T-helper 9 cell (primary cell): ENCODE measurements around the gene CALY.

ENCODE experiments used
- DNase-seq: peaks from one replicate; pipeline ENCODE4 v3.0.0-alpha.2; 2020

The CALY gene

DNA sequence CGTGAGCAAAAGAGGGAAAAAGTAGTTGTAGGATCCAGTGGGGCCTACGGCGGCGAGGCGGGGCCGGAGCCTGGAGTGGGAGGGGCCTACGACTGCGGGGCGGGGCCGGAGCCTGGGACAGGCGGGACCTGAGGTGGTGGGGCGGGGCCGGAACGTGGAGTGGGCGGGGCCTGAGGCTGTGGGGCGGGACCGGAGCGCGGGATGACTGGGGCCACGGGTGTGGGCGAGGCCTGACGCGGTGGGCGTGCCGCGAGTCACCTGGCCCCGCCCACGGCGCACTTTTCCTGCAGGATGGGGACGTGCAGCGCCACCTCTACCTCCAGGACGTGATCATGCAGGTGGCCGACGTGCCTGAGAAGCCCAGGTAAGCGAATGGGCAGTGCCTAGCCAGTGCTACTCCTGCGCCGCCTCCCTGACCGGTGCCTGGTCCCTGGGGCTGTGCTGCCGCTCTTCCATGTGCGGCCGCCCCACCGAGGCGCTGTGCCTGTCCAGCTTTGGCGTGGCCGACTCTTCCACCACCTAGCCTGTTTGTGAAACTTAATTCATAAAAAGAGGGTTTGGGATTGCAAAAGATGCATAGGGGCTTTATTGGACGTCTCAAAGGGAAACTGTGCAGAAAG is 27.5 kb downstream of the CALY start:
- DNase-seq = peak; percentile 98

DNA sequence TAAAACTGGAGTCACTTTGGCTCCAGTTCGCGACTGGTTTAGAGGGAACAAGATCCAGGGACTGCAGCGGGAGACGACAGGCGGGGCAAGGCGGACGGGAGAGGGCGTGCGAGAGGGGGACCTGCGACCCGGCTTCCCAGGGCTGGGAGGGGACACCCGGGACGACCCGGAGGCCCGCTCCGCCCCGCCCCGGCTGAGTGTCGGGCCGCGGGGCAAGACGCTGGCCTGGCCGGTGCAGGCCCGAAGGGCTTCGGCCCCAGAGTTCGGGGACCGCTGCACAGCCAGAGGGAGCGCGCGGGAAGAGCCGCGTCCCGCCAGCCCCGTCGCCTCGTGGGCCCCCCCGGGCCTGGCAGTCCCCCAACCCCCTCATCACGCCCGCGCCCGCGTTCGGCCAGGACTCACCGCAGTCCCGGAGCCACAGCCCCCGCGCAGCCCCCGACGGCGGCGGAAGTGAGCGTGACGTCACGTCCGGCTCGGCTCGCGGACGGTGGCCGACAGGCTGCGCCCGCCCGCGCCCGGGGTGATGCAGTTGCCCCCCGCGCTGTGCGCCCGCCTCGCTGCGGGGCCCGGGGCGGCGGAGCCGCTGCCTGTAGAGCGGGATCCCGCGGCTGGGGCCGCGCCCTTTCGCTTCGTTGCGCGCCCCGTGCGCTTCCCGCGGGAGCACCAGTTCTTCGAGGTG is 28.1 kb downstream of the CALY start, which contains the start of the genes TUBGCP2 and ZNF511:
Gene TUBGCP2 (minus strand): TSS at position 452 of the 679 bp plus-strand sequence. CDS start 5,931 bp downstream, outside the sequence.
Gene ZNF511 (plus strand): TSS at position 494 of the 679 bp plus-strand sequence. CDS start 30 bp downstream, at position 524.
- DNase-seq = peak; percentile 84

DNA sequence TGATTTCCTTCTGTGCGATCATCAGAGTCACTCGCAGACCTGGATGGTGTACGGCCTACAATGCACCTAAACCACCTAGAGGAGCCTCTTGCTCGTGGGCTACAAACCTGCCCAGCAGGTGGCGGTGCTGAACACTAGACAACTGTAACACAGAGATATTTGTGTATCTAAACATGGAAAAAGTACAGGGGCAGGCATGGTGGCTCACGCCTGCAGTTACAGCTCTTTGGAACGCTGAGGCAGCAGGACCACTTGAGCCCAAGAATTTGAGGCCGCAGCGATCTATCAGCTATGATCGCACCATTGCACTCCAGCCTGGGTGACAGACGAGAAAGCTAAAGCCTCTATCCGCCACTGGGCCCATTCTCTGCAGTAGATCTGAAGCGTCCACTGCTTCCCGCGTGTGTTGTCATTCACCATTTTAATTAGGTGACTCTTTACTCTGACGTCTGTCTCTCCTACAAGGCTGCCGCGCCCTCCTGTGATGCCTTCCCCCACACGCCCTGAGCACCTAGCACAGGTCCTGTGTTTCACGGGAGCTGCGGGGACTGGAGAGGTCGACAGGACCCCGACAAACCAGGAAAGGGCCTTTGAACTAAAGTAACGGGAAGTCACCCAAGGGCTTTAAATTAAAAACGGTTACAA is 28.8 kb downstream of the CALY start:
- peak; percentile 85 for DNase-seq

DNA sequence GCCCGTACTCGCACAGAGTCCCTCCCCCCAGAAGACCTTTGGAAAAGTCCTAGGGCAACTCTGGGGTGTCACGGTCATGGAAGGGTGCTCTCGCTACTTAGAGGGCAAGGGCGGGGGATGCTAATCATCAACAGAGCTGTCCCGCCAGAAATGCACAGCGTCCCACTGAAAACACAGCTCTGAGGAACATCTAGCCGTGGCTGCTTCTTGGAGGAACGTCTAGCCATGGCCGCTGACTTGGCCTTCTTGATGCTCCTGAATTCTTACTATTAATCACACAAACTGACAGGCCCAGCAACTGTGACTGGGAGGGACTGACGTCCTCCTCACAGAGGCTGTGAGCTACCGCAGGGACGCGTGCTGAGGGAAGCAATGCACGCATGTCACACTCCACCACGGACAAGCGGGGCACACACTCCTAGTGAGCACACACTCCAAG is 29.7 kb downstream of the CALY start:
- no peak for DNase-seq

DNA sequence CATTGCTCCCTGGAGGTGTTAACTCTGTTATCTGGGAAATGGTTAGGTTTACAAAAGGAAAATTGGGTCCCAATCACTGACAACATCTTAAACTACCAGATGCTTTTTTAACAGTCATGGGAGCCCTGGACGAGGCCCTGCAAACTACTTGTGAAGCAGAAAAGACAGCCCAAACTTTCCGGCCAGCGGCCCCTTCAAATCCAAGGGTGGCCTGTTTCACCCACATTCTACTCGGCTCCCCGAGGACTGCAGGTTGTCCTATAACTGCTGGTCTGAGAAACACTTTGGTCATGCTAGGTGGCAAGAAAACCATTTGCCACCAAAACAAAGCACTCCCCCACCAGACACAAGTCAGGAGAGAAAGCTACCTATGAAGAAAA is 30.6 kb downstream of the CALY start:
- no peak for DNase-seq

DNA sequence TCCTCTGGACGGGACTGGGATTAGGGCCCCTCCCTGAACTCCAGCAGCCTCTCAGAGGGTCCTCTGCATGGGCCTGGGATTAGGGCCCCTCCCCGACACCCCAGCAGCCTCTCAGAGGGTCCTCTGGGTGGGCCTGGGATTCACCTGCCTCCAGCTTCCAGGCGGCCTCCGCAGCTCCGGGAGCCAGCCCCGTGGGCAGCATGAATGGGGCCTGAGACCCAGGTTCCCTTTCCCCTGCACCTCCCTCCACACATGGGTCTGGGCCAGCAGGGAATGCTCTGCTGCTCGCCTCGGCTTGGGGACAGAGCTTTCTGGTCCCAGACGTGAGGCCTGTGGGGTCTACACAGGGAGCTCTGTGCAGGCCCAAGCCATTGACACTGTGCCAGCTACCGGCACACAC is 33.5 kb downstream of the CALY start:
- no peak for DNase-seq

DNA sequence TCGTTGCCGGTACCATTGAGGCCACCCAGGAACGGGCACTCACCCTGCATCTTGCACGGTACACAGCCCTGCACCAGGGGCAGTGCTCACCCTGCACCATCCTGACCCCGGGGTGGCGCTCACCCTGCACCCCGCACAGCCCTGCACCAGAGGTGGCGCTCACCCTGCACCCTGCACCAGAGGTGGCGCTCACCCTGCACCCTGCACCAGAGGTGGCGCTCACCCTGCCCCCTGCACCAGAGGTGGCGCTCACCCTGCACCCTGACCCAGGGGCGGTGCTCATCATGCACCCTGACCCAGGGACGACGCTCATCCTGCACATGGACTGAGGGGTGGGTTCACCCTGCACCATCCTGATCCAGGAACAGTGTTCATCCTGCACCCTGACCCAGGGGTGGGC is 34.5 kb downstream of the CALY start:
- no peak for DNase-seq

DNA sequence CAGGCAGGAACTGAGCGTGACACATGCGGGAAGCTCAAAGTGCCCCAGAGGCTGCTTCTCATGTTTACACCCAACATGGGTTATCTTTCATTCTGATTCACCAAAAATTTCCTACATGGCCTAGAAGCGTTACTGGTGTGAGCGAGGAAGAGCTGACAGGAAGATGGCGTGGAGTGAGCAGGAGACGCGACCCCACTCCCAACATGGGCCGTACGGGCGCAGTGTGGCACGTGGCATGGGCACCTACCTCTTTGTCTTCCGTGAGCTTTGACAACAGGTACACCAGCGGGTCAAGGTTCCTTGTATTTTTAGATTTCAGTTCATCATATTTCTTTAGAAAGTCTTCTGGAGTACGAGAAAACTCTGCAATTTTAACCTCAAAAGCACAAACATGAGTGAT is 37.0 kb downstream of the CALY start:
- DNase-seq = no peak

DNA sequence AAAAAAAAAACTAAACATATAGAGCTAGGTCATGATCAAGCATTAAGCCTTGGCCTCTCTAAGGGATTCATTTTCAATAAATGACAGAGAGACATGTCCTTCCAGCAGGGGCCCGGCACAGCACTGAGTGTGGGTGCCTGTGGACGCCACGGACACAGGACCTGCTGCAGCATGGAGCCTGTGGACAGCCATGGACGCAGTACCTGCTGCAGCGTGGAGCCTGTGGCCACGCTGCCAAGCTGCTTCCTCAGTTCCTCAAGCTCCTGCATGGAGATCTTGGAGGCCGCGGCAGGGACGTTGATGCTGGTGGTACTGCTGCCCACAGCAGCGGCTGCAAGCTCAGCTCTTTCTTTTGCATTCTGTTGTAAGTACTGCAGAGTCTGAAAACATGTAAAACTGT is 37.5 kb downstream of the CALY start:
- DNase-seq = no peak

DNA sequence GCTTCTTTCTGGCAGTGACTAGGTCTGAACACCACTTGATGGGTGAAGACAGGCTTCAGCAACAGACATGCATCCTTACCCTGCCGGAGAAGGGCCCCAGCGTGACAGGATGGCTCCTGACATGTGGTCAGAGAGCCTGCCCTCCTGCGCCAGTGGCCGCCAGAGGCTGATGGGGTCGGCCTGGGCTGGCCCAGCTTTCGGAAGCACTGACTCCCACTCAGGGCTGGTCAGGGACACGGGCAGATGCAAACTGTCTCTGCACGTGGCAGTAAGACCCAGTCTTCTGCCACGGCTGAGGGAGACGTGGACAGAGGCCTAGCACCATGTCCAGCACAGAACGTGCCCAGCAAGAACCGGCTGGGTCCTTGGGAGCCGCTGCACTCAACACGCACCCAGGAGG is 38.2 kb downstream of the CALY start:
- no peak for DNase-seq

DNA sequence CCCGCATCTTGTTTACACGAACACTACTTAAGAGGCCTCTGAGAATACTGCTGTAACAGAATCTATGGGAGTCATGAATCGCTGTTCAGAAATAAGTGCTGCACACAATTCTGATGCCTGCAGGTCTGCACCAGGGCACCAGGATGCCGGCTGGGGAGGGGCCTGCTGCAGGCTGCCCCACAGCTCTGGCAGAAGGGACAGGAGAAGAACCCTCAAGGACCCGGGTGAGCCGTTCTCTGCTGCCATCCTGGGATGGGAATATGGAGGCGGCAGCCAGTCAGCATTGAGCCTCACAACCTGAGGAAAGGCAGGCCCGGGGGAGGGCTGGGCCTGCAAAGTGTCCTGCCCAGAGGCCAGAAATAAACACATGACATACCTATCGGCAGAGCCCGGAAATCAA is 39.2 kb downstream of the CALY start:
- no peak for DNase-seq

DNA sequence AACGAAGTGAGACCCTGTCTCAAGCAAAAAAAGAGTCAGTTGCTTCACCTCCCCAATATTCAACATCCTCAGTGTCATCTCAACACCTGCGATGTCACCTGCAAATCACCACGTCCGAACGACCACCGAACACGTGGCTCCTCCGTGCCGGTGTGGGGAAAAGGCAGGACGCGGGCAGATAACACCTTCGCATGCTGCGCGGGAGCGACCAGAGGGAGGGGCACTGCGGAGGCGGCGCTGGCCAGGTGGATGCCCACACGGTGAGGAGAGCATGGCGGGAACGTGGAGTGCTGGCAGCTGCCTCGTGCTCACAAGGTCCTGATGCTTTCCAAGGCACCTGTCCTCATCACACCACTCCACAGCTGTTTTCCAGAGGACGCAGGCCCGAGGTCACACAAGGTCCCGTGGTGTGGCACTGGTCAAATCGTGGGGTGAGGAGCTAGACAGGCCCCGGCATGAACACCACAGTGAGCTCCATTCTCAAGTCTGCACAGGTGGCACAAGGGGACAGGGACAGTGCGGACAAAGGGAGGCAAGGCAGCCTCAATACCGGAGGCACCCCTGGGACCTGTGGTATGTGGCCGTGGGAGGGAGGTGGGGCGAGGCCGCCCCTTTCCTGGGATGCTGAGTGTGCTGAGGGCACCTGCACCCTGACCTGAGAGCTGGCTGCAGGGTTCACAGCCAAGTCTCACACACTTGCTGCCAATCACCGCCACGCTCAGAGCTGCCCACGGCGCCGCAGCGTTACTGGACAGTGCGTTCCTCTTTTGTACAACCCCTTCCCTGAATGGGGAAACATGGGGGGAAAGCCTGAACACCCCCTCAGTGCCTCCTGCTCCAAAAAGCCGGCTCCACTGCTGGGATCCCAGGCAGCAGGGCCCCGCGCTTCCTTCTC is 41.0 kb downstream of the CALY start:
- no peak for DNase-seq

DNA sequence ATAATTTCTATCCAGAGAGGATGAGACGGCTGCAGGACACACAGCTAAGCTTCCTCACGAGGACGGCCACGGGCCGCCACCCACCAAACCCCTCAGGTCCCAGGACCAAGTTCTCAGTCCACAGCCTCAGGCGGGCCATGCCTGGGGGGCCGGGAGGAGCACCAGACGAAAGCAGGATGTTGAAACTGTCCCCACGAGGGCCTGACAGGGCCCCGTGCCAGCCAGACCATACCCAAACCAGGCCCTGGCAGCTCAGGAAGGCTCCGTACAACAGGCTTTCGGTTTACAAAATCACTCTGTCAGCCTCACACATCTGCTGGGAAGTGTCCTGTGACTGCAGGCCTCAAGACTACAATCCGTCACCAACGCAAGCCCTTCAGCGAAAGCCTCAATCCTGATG is 42.5 kb downstream of the CALY start:
- DNase-seq = no peak

DNA sequence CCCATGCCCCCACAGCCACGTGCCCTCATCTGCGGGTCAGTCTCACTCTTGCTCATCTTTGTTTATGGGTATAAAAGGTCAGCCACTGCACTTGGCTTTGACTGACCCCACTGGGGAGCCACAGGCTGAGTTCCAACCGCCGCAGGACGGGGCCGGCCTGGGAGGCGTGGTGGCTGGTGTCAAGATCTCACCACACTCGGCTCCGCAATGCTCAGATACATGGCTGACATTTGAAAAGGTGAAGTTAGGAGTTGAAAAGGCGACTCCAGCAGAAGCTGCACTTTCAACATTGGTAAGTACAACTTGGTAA is 42.9 kb downstream of the CALY start:
- no peak for DNase-seq

DNA sequence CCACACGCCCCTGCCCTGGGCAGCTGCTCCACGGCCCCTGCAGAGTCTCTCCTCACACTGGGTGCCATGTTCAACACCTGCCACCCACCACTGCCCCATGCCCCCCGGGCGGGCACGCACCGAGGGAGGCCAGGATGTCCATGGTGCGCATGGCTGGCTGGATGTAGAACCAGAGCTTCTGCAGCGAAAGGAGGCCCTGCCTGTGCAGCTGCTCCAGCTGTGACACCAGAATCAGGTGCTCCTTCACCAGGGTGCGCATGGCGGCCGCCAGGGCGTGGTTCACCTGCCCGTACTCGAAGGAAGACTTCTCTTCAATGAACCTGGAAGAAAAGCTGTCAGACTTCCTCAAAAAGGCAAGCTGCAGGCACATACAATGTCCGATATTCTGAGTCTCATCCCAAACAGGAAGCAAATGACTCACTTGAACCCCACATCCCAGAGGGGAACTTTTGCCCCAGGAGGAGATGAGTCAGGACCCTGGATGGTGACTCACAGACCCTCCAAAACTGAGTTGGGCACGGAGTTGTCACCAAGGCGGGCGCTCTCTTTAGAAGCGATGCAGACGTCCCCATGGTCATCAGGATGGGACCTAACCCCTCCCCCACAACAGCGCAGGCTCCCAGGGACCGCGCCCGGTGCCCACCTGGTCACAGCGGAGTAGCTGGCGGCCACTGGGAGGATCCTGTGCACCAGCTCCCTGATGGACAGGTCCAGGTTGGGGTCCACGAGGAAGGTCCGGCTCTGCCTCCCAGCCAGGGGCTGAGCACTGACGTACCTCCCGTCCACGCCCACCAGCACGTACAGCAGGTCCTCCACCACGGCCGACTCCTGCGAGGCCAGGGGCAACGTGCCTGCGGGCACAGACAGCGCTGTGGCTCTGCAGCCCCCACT is 43.5 kb downstream of the CALY start:
- no peak for DNase-seq

DNA sequence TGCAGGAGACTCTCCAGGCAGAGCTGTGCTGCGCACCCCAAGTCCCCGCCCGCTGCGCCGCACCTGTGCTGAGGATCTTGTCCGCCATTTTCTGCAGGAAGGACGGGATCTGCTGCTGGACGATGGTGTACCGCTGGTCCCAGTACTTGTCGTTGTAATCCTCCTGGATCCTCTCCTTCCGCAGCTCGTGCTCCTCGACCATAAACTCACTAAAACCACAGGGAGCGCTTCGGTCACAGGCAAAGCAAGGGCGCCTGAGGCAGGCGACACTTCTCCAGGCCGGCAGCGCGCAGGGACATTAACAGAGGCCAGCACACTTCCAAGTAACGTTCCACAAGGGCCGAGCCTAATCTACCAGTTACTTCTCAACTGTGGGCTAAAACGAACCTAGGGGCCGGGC is 46.9 kb downstream of the CALY start:
- DNase-seq = no peak

DNA sequence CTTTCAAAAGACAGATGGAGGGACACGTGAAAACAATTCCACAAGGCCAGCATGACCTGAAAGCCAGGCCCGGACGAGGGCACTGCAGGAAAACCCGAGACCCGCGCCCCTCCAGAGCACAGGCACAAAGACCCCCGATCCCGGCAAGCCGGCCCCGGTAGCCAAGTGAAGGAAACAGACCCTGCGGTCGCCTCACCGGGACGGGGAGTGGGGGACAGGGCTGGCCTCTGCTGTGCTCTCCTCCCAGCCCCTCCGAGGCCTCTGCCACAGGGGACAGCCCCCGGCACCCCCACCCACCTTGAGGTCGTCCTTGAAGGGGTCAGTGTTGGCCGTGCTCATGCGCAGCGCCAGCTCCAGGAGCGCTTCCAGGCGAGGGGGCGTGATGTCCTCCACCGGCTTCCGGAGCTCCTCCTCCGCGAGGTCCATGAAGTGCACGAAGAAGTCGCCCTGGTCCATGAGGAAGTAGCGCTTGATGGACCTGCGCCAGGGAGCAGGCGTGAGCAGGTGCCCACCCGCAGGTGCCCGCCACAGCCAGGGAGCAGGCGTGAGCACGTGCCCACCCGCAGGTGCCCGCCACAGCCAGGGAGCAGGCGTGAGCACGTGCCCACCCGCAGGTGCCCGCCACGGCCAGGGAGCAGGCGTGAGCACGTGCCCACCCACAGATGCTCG is 48.7 kb downstream of the CALY start:
- no peak for DNase-seq

DNA sequence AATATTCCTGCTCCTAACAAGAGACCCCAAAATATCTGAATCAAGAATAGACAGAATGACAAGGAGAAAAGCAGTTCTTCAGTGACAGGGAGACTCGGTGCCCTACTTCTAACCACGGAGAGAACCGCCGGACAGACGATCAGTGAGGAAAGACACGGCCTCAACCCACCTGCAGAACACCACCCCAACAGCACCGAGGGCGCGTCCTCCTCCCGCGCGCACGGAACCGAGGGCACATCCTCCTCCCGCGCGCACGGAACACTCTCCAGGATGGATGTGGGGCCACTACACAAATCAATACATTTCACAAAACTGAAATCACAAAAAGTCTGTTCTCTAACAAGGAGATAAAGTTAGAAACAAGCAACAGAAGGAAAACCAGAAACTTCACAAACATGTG is 50.3 kb downstream of the CALY start:
- no peak for DNase-seq

DNA sequence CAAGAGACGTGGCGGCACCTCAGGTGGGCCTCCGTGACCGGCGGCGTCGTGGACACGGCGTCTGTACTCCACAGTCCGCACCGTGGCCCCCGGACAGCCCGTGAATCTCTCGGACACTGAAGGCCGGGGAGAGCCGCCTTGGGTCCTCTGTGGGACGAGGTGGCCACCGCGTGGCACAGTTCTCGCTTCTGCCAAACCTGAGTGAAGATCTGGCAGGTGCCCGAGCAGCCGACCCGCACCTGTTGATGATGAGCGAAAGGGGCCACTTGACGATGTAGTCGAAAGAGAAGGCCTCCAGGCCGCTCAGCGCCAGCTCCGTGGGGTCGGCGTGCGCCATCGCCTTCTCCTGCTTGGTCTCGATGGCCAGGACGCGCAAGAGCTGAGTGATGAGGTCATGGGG is 51.5 kb downstream of the CALY start:
- DNase-seq = no peak

DNA sequence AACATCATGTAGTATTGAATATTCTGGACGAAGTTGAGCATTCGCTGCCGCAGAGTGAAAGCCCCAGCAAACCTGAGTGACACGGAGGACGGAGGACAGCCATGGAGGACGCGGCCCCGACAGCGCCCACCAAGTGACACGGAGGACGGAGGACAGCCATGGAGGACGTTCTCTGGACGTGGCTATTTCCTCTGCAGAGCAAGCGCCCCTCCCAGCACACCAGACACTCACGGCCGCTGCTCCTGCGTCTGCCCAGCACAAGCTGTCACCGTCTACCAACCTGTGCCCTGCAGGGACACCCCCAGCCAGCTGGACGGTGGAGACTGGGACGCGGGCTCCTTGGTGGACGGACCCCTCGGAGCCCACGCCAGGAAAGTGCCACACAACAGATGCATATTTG is 52.8 kb downstream of the CALY start:
- DNase-seq = no peak

DNA sequence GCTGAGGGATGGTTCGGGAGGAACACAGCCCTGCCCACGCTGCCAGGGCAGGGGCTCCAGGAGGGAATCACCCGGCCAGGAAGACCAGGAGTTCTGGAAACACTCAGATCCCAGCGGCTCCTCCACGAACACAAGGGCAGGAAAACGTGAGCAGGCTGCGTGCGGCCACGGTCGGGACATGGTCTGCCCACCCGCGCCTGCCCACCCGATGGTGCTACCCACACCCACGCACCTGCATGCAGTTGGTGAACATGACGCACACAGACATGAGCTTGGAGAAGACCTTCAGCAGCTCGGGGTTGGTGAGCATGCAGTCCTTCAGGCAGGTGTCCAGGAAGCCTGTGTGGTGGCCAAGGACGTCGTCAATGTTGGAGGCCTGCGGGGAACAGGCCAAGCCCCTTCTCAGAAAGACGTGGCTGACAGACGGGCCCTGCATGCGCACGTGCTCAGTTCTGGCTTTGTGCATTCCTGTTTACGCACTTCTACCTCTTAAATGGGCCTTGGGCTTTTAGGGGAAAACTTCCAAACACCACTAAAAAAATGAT is 53.8 kb downstream of the CALY start:
- no peak for DNase-seq
